NCI-H1105 (cell line): ENCODE measurements around the gene BRD3OS.

Experiments used
- DNase-seq: peaks from one replicate; lab custom pipeline; 2025; lab: John Stamatoyannopoulos, UW

The BRD3OS gene

GRCh38 chr9:134004881-134005280, 20.4 kb upstream of the BRD3OS start:
- no peak for DNase-seq

- no peak for DNase-seq
Observed at GRCh38 chr9:134005381-134005780, 19.9 kb upstream of the BRD3OS start.

- DNase-seq, result peak; percentile 68
Observed at GRCh38 chr9:134007150-134007549, 18.1 kb upstream of the BRD3OS start.

- no peak for DNase-seq
Observed at GRCh38 chr9:134007571-134007970, 17.7 kb upstream of the BRD3OS start.

- no peak for DNase-seq
Observed at GRCh38 chr9:134010310-134011173, 14.7 kb upstream of the BRD3OS start.

GRCh38 chr9:134011401-134011800, 13.9 kb upstream of the BRD3OS start:
- no peak for DNase-seq

GRCh38 chr9:134014946-134015345, 10.3 kb upstream of the BRD3OS start:
- DNase-seq, result no peak

- DNase-seq, result no peak
Observed at GRCh38 chr9:134024214-134024792, 978 bp upstream of the BRD3OS start.

GRCh38 chr9:134025606-134026541, 593 bp downstream of the BRD3OS start:
- no peak for DNase-seq

GRCh38 chr9:134026581-134026980, 1.3 kb downstream of the BRD3OS start:
- no peak for DNase-seq

GRCh38 chr9:134026981-134027380, 1.7 kb downstream of the BRD3OS start:
- DNase-seq, result no peak

- no peak for DNase-seq
Observed at GRCh38 chr9:134027561-134027960, 2.3 kb downstream of the BRD3OS start.

GRCh38 chr9:134028076-134028475, 2.8 kb downstream of the BRD3OS start:
- DNase-seq, result no peak

- no peak for DNase-seq
Observed at GRCh38 chr9:134028575-134029247, 3.4 kb downstream of the BRD3OS start.

GRCh38 chr9:134029248-134030226, 4.3 kb downstream of the BRD3OS start:
- DNase-seq, result no peak

GRCh38 chr9:134030821-134031470, 5.7 kb downstream of the BRD3OS start:
- DNase-seq, result no peak

- DNase-seq, result no peak
Observed at GRCh38 chr9:134031783-134032182, 6.5 kb downstream of the BRD3OS start.

GRCh38 chr9:134032456-134033222, 7.4 kb downstream of the BRD3OS start:
- DNase-seq, result no peak

GRCh38 chr9:134033516-134034214, 8.4 kb downstream of the BRD3OS start:
- no peak for DNase-seq
